Neural progenitor cell (in vitro differentiated cells): ENCODE results near the gene DGKD. TPM values are rescaled to one million over a fixed set of nuclear protein-coding genes. Genes with fewer than 3 reads are reported as not detected.

ENCODE experiments used
- DNase-seq: peaks from one replicate; pipeline ENCODE4 v3.0.0-alpha.2; 2016; ENCODE audit warnings: low spot score
- H2AFZ ChIP-seq: fragments of 200-600 bp; sonication (generic); replicated peaks from 2 replicates; pipeline ENCODE4 v1.6.1; 2016; ENCODE audit warnings: antibody characterized with exemption
- H3F3A ChIP-seq: fragments of 200-600 bp; sonication (generic); 2 replicates; pipeline ENCODE4 v1.6.1; 2016; ENCODE audit warnings: antibody characterized with exemption, low read depth
- H3K27ac ChIP-seq: fragments of 200-600 bp; sonication (generic); 2 replicates; pipeline ENCODE4 v1.5.1; 2016; ENCODE audit warnings: mild to moderate bottlenecking
- H3K27me3 ChIP-seq: fragments of 200-600 bp; sonication (generic); 2 replicates; pipeline ENCODE4 v1.6.1; 2016; ENCODE audit warnings: mild to moderate bottlenecking, moderate library complexity
- H3K36me3 ChIP-seq: fragments of 200-600 bp; sonication (generic); 2 replicates; pipeline ENCODE4 v1.5.1; 2016
- H3K4me1 ChIP-seq: fragments of 200-600 bp; sonication (generic); 2 replicates; pipeline ENCODE4 v1.6.1; 2016; ENCODE audit warnings: mixed run types
- H3K4me2 ChIP-seq: fragments of 200-600 bp; sonication (generic); 2 replicates; pipeline ENCODE4 v1.6.1; 2016
- H3K4me3 ChIP-seq: fragments of 200-600 bp; sonication (generic); 2 replicates; pipeline ENCODE4 v1.5.1; 2016
- H3K79me2 ChIP-seq: fragments of 200-600 bp; sonication (generic); 2 replicates; pipeline ENCODE4 v1.6.1; 2016; ENCODE audit warnings: low read depth
- H3K9ac ChIP-seq: fragments of 200-600 bp; sonication (generic); 2 replicates; pipeline ENCODE4 v1.6.1; 2016
- H3K9me3 ChIP-seq: fragments of 200-600 bp; sonication (generic); 2 replicates; pipeline ENCODE4 v1.5.1; 2016; ENCODE audit warnings: low read depth
- H4K20me1 ChIP-seq: fragments of 200-600 bp; sonication (generic); 2 replicates; pipeline ENCODE4 v1.6.1; 2016; ENCODE audit warnings: low read depth
- H3K27ac Mint-ChIP-seq: 3 replicates; pipeline ENCODE4 v1.8.0; 2021; ENCODE audit warnings: mixed read lengths
- H3K27me3 Mint-ChIP-seq: 2 replicates; pipeline ENCODE4 v1.8.0; 2022; ENCODE audit warnings: low read depth, mild to moderate bottlenecking, inconsistent platforms, moderate library complexity, mixed read lengths; ENCODE audit not compliant: insufficient read depth
- H3K36me3 Mint-ChIP-seq: 3 replicates; pipeline ENCODE4 v1.8.0; 2021; ENCODE audit warnings: mixed read lengths
- H3K4me1 Mint-ChIP-seq: 3 replicates; pipeline ENCODE4 v1.8.0; 2021; ENCODE audit warnings: mixed read lengths
- H3K4me3 Mint-ChIP-seq: 3 replicates; pipeline ENCODE4 v1.8.0; 2021; ENCODE audit warnings: mild to moderate bottlenecking, moderate library complexity, mixed read lengths
- H3K9me3 Mint-ChIP-seq: 3 replicates; pipeline ENCODE4 v1.8.0; 2020; ENCODE audit warnings: mixed read lengths
- CTCF ChIP-seq: fragments of 200-600 bp; sonication (generic); IDR thresholded peaks from 2 replicates; pipeline ENCODE4 v1.5.1; 2017; ENCODE audit warnings: antibody characterized with exemption, mild to moderate bottlenecking
- EZH2 ChIP-seq: fragments of 200-600 bp; sonication (generic); IDR thresholded peaks from 2 replicates; pipeline ENCODE4 v1.6.1; 2017; ENCODE audit warnings: antibody characterized with exemption, mild to moderate bottlenecking, moderate library complexity
- EZH2phosphoT487 ChIP-seq: fragments of 200-600 bp; sonication (generic); IDR thresholded peaks from 2 replicates; pipeline ENCODE4 v1.6.1; 2017; ENCODE audit warnings: antibody characterized with exemption
- total RNA-seq: library from RNA; depleted of rRNA; stranded (reverse); fragments of >200 nt; gene quantifications from 2 replicates; pipeline ENCODE4 v1.2.3, GENCODE V29; 2015; ENCODE audit warnings: low replicate concordance

The DGKD gene
- total RNA-seq, 1 donor from 2014 or later, result 10.9 TPM

DNA sequence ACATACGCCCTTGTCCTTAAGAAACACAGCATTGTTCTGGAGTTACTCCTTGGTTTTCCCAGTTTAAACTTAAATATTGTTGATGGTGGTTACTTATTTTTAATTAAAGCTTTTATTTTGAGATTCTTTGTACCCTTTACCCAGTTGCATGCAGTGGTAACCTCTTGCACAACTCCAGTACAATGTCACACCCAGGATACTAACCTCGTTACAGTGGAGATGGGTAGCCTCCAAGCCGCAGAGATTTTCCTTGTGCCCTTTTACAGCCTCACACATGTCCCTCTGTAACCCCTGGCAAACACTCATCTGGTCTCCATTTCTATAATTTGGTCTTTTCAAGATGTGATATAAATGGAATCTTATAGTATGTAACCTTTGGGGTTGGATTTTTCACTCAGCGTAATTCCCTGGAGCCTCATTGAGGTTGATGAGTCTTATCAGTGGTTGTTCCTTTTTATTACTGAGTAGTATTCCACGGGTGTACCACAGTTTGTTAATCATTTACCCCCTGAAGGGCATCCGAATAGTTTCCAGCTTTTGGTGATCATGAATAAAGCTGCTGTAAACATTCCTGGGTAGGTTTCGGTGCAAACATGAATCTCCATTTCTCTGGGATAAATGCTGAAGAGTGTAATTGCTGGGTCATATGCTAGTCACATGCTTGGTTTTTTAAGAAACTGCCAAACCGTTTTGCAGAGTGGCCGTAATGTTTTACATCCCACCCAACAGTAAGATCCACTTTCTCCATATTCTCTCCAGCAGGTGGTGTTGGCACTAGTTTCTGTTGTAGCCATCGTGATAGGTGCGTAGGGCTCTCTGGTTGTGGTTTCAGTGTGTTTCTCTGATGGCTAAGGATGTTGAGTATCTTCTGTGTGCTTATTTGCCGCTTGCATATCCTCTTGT is 68.6 kb downstream of the DGKD start:
- H3K4me3 ChIP-seq, result no peak overlapping the region
- H3K79me2 ChIP-seq, result no peaks in the 10 kb centered on the region
- H3K9ac ChIP-seq, result no peak overlapping the region
- no peaks in the 10 kb centered on the region for H3K36me3 ChIP-seq
- no peak overlapping the region for H3K4me2 ChIP-seq
- DNase-seq, result no peak
- H2AFZ ChIP-seq, result no peak overlapping the region
- H3K27ac Mint-ChIP-seq, result no peak overlapping the region
- H3K4me3 Mint-ChIP-seq, result no peak overlapping the region
- no peaks in the 10 kb centered on the region for H4K20me1 ChIP-seq
- H3K9me3 ChIP-seq, result no peaks in the 10 kb centered on the region
- H3K4me1 ChIP-seq, result peaks cover 10% of the 10 kb centered on the region
- H3K36me3 Mint-ChIP-seq, result peaks cover 11% of the 10 kb centered on the region
- H3F3A ChIP-seq, result no peaks in the 10 kb centered on the region
- H3K9me3 Mint-ChIP-seq, result peaks cover 2% of the 10 kb centered on the region
- peaks cover 5% of the 10 kb centered on the region for H3K27me3 Mint-ChIP-seq
- no peaks in the 10 kb centered on the region for H3K27me3 ChIP-seq
- H3K4me1 Mint-ChIP-seq, result peaks cover 23% of the 10 kb centered on the region
- TF ChIP-seq EZH2phosphoT487, result no peak
- TF ChIP-seq EZH2, result no peak
- TF ChIP-seq CTCF, result no peak
- no peak overlapping the region for H3K27ac ChIP-seq

DNA sequence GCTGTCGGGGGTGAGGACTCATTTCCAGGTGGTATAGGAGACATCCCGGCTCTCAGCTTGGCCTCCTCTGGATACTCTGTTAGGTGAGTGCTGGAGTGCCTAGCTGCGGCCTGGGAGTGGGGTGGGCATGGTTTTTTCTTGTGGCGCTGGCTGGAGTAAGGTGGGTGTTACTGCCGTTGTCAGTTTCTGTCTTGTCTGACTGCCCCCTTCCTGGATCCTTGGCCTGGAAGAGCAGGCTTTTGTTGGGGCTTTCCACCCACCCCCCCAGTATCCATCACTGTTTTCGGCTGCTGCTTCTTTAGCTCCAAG is 69.2 kb downstream of the DGKD start:
- H3K27ac ChIP-seq, result no peak overlapping the region
- H3K4me3 ChIP-seq, result no peak overlapping the region
- Mint-ChIP-seq H3K4me1 (peaks cover 23% of the 10 kb centered on the region), H3K9me3 (peaks cover 2% of the 10 kb centered on the region), H3K27ac (no peak overlapping the region), H3K4me3 (no peak overlapping the region), H3K36me3 (peaks cover 11% of the 10 kb centered on the region), H3K27me3 (peaks cover 5% of the 10 kb centered on the region)
- no peaks in the 10 kb centered on the region for H4K20me1 ChIP-seq
- DNase-seq, result no peak
- peaks cover 10% of the 10 kb centered on the region for H3K4me1 ChIP-seq
- TF ChIP-seq CTCF (no peak), EZH2 (no peak), EZH2phosphoT487 (no peak)
- no peaks in the 10 kb centered on the region for H3K79me2 ChIP-seq
- no peaks in the 10 kb centered on the region for H3K36me3 ChIP-seq
- H3K9me3 ChIP-seq, result no peaks in the 10 kb centered on the region
- no peak overlapping the region for H3K9ac ChIP-seq
- no peak overlapping the region for H2AFZ ChIP-seq
- no peaks in the 10 kb centered on the region for H3F3A ChIP-seq
- no peaks in the 10 kb centered on the region for H3K27me3 ChIP-seq
- no peak overlapping the region for H3K4me2 ChIP-seq

DNA sequence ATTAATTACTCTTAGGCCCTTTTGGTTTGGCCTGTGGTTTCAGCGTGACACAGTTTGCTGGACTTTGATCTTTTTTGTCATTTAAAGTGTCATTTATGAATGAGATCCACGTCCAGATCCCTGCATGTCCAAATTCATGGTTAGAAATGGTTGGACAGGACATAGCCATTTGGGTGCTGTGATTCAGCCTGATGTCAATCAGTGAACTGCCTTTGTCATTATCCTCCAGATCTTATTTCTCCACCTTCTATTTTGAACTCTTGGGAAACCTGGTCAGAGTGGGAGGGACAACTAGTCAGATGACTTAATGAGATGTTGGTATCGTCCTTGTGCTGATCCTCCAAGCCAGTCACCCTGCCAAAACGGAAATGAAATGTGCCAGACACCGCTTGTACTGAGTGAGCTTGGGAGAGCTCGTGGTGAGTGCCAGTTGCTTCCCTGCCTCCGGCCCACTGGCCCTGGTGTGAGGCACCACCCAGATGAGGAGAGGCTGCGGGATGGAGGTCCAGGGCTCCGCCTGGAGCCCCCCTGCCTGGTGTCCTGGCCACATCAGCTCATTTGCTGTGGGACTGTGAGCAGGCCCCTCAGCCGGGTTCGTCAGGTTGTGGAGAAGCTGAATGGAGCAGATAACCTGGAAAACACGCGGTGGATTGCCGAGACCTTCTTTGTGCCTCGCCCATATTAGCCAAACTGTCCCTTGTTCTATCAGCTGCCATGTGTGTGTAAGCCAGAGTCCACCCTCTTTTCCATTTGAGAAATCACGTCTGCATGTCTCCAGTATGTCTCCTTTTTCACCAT is 70.1 kb downstream of the DGKD start:
- Histone ChIP-seq H3K9me3 (no peaks in the 10 kb centered on the region), H3K4me2 (no peak overlapping the region), H3K4me1 (peaks cover 10% of the 10 kb centered on the region), H4K20me1 (no peaks in the 10 kb centered on the region), H3K4me3 (no peak overlapping the region), H3K79me2 (no peaks in the 10 kb centered on the region), H3K27me3 (no peaks in the 10 kb centered on the region), H3K9ac (no peak overlapping the region), H3K36me3 (no peaks in the 10 kb centered on the region), H2AFZ (no peak overlapping the region), H3K27ac (no peak overlapping the region), H3F3A (no peaks in the 10 kb centered on the region)
- H3K36me3 Mint-ChIP-seq, result peaks cover 11% of the 10 kb centered on the region
- no peak for TF ChIP-seq EZH2
- no peak for TF ChIP-seq EZH2phosphoT487
- no peak for TF ChIP-seq CTCF
- H3K27me3 Mint-ChIP-seq, result peaks cover 3% of the 10 kb centered on the region
- no peak for DNase-seq
- peaks cover 2% of the 10 kb centered on the region for H3K9me3 Mint-ChIP-seq
- no peak overlapping the region for H3K4me3 Mint-ChIP-seq
- H3K4me1 Mint-ChIP-seq, result peaks cover 18% of the 10 kb centered on the region
- no peak overlapping the region for H3K27ac Mint-ChIP-seq
